GM21619 (cell line): ENCODE measurements around the gene SNF8.
"Not testable (repeated sequence)": the region's sequence is repeated elsewhere in the genome, so short reads cannot be mapped to it uniquely, and the experiment has no call there.

Experiments used
- ATAC-seq: cut with Tn5 transposase; IDR thresholded peaks from one replicate; pipeline ENCODE4 v1.9.1; 2021; ENCODE audit not compliant: unreplicated experiment

The SNF8 gene

GRCh38 chr17:48944515-48945260 lies at the start of gene SNF8:
Gene SNF8, minus strand, starts transcription at chr17:48944842. Its CDS starts 108 bp downstream, at chr17:48944734.
- ATAC-seq, result peak; percentile 90

DNA sequence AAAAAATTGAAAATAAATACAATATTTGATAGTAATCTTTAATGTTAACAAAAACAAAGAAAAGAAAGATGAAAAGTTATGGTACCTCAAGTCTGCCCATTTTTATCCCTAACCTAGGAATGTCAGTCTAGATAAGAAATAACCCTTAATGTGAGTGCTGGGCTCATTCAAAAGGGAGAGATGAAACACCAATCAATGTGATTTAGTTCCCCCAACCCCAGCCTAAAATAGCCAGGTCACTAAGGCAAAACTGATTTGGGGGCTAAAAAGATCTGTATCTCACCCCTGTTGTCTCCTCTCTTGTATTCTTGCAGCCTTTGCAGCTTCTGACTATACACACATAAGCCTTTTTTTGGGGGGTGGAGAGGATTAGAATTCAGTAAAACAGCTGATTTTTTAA lies 49.3 kb upstream of the SNF8 start:
- ATAC-seq, result no peak

DNA sequence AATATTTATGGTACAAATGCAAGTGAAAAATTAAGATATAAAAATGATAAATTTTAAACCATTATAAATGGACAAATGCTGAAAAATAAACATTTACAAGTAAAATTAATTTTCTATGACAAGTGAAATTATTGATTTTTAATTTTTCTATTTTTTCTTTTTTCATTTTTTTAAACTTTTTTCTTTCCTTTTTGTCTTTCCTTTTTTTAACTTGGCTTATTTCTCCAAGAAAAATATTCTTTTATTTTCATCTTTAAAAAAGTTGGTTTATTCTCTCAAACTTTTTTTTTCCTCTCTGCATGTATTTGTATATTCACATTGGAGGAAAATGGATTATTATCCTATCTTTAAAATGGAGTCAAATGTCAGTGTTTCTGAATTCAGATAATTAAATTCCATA lies 48.7 kb upstream of the SNF8 start:
- ATAC-seq, result no peak

- no peak for ATAC-seq
Measured at GRCh38 chr17:48992444-48992843, 47.8 kb upstream of the SNF8 start.

DNA sequence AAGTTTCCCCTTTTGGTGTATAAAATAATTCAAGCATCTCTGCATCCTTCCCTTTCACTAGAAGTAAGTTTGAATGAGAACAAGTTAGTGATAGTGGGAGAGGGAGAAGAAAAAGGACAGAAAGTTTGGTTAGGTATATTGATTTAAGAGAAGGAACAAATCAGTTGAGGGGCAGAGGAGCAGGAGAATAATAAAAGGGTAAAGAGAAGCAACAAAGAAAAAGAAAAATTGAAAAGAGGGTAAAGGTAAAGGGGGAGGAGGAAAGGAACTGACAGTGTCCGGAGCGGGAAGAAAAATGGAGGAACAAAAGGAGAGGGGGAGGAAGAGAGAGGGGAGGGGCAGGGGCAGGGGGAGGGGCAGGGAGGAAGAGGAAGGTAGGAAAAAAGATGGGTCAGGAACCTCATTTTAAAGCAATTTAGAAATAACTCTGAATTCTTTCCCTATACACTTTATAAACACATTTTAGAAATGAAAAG lies 46.3 kb upstream of the SNF8 start:
- ATAC-seq, result no peak

GRCh38 chr17:48989100-48989499 lies 44.5 kb upstream of the SNF8 start:
- no peak for ATAC-seq

- ATAC-seq, result no peak
Measured at GRCh38 chr17:48985436-48986245, 41.0 kb upstream of the SNF8 start.

DNA sequence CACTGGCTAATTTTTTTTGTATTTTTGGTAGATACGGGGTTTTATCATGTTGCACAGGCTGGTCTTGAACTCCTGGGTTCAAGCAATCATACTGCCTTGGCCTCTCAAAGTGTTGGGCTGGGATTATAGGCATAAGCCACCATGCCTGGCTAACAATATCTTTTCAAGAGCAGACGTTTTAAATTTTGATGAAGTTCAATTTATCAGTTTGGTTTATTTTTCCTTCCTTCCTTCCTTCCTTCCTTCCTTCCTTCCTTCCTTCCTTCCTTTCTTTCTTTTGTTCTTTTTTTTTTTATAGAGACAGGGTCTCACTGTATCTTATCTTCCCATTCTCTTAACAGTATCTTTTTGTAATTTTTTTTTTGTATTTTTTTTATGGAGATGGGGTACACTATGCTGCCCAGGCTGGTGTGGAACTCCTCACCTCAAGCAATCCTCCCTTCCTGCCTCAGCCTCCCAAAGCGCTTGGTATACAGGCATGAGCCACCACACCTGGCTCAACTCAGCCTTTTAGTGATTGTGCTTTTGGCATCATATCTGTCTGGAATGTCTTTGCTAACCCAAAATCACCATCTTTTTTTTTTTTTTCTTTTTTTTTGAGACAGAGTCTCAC lies 37.4 kb upstream of the SNF8 start:
- no peak for ATAC-seq

- no peak for ATAC-seq
Measured at GRCh38 chr17:48973806-48974205, 29.2 kb upstream of the SNF8 start.

- ATAC-seq, result no peak
Measured at GRCh38 chr17:48972749-48973097, 28.1 kb upstream of the SNF8 start.

- no peak for ATAC-seq
Measured at GRCh38 chr17:48970865-48971687, 26.4 kb upstream of the SNF8 start.

DNA sequence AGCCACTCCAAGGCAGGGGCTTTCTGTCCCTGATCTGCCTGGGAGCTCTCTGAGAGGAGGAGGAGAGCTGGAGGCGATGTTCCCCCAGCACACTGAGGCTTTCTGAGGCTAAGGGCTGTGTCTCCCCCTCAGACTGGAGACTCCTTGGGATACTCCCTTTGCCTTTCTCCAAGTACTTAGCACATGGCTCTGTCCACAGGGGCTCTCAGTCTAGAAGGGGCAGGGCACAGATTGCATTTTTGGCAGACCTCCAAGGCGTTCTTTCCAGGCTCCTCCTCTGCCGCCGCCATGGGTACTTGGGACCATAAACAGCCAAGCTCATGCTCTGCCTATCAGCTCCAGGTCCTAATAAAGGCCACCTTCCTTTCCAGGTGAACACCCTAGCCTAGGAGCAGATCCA lies 25.6 kb upstream of the SNF8 start:
- ATAC-seq, result no peak

DNA sequence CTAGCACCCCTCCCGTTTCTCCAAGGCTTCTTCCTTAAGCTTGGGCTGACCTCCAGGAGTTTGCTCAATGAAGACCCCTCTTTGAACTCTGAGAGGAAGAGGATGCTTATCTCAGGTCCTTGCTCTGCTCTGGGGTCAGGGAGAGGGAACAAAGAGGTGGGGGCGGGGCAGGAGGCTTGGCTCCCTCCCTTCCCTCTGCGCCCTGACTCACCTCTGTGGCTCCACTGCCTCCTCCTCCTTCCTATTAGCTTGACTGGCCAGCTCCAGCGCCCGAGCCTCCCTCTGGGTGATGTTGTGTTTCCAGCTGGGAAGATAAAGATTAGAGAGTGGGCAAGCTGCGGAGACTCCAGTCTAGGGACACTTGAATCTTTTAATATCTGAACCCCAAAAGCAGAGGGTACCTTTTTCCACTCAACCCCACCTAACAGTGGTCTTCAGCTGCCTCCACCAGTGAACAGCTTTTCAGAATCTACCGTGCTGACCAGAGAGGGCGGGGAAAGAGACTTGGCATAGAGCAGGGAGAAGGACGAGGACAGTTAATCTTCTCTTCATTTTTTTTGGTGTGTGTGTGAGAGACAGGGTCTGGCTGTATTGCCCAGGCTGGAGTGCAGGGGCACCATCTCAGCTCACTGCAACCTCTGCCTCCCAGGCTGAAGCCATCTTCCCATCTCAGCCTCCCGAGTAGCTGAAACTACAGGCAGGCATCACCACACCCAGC lies 17.0 kb upstream of the SNF8 start:
- ATAC-seq, result no peak

DNA sequence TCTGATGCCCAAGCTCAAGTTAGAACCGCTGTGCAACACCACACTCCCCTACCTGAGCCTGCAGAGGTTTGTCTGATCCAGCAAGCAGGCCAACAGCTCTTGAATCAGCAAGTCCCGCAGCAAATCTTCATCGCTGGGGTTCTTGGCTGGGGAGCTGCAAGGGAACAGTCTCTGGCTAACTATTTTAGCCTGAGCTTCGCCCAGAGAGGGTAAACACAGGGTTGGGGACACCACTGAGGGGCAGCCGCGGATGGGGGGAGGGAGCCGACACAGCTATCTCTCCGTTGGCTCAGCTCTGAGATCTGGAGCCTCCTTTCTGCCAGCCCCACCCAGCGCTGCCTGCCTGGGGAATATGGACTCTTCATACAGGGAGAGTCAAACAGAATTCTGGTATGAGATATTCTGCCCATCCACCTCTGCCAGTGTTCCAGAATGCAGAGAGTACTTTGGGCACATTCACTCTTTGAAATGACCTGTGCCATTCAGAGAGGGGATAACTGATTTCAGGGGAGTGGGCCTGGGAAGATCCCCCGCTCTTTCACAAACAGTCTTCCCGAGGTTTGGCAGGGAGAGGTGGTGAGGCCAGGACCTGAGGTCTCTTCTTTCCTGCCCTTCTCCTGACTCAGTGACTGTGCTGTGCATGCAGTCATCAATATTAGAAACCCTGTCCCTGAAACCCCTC lies 16.3 kb upstream of the SNF8 start:
- no peak for ATAC-seq

DNA sequence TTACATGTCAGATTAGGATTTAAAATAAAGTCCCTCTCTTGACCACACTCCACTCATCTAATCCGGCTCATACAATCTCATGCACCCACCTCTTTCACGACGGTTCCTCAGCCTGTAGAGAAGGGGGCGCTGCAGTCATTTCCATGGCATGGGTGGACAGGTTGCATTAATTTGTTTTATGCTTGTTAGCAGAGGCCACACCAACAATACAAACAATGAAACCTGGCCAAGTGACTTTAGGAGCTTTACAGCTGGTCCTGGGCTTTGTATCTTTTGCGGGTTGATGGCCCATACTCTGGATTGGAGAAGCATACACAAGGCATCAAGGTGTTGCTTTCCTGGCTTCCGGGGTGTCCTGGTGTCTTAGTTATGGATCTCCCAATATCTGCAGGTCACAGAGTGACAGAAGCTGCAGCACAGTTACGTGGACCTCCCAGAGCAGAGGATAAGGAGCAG lies 9.7 kb upstream of the SNF8 start:
- no peak for ATAC-seq

DNA sequence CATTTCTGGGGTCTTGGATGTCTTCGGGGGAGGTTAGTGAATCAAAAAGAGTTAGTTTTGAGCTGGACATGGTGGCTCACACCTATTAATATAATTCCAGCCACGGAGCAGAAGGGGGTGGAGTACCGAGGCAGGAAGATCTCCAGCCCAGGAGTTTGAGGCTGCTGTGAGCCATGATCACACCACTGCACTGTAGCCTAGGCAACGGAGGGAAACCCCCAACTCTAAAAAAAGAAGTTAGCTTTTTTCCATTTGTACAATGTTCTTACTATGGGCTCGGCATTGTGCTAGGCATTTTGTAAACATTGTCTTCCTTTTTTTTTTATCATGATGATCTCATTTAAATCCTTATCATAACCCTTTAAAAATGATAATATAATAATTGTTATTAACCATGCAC lies 8.3 kb upstream of the SNF8 start:
- ATAC-seq, result no peak

GRCh38 chr17:48951572-48951971 lies 6.9 kb upstream of the SNF8 start:
- ATAC-seq, result no peak

DNA sequence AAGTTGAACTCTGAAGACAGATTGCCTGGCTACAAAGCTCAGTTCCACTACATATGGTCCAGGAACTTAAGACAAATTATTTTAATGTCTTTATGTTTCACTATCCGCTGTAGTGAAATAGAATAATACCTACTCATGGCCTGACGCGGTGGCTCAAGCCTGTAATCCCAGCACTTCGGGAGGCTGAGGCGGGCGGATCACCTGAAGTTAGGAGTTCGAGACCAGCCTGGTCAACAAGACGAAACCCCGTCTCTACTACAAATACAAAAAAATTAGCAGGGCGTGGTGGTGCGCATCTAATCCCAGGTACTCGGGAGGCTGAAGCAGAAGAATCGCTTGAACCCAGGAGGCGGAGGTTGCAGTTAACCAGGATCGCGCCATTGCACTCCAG lies 614 bp upstream of the SNF8 start:
- ATAC-seq, result not testable (repeated sequence)

DNA sequence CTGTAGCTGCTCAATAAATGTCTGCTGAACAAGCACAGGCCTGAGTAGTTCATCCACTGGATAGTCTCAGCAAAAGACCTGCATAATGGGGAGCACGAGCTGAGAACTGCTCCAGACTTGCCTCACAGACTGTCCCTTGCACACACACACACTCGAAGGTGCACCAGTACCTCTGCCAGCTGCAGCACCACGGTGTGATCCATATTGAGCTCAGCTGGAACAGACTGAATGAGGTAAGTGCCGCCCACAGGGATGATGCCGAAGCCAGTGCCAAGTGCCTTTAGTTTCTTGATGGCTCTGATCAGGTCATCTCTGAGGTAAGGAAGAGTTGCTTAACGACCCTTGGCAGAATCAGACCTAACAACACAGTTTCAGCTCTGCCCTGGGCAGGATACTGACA lies 11.6 kb downstream of the SNF8 start:
- ATAC-seq, result no peak

- no peak for ATAC-seq
Measured at GRCh38 chr17:48930435-48930873, 14.2 kb downstream of the SNF8 start.
